Neural progenitor cell (in vitro differentiated cells): ENCODE measurements around the gene HSP90AB1. TPM values are rescaled to one million over a fixed set of nuclear protein-coding genes. Genes with fewer than 3 reads are reported as not detected.

ENCODE experiments used
- DNase-seq: peaks from one replicate; pipeline ENCODE4 v3.0.0-alpha.2; 2016; ENCODE audit warnings: low spot score
- H2AFZ ChIP-seq: fragments of 200-600 bp; sonication (generic); replicated peaks from 2 replicates; pipeline ENCODE4 v1.6.1; 2016; ENCODE audit warnings: antibody characterized with exemption
- H3F3A ChIP-seq: fragments of 200-600 bp; sonication (generic); 2 replicates; pipeline ENCODE4 v1.6.1; 2016; ENCODE audit warnings: antibody characterized with exemption, low read depth
- H3K27ac ChIP-seq: fragments of 200-600 bp; sonication (generic); 2 replicates; pipeline ENCODE4 v1.5.1; 2016; ENCODE audit warnings: mild to moderate bottlenecking
- H3K27me3 ChIP-seq: fragments of 200-600 bp; sonication (generic); 2 replicates; pipeline ENCODE4 v1.6.1; 2016; ENCODE audit warnings: mild to moderate bottlenecking, moderate library complexity
- H3K36me3 ChIP-seq: fragments of 200-600 bp; sonication (generic); 2 replicates; pipeline ENCODE4 v1.5.1; 2016
- H3K4me1 ChIP-seq: fragments of 200-600 bp; sonication (generic); 2 replicates; pipeline ENCODE4 v1.6.1; 2016; ENCODE audit warnings: mixed run types
- H3K4me2 ChIP-seq: fragments of 200-600 bp; sonication (generic); 2 replicates; pipeline ENCODE4 v1.6.1; 2016
- H3K4me3 ChIP-seq: fragments of 200-600 bp; sonication (generic); 2 replicates; pipeline ENCODE4 v1.5.1; 2016
- H3K79me2 ChIP-seq: fragments of 200-600 bp; sonication (generic); 2 replicates; pipeline ENCODE4 v1.6.1; 2016; ENCODE audit warnings: low read depth
- H3K9ac ChIP-seq: fragments of 200-600 bp; sonication (generic); 2 replicates; pipeline ENCODE4 v1.6.1; 2016
- H3K9me3 ChIP-seq: fragments of 200-600 bp; sonication (generic); 2 replicates; pipeline ENCODE4 v1.5.1; 2016; ENCODE audit warnings: low read depth
- H4K20me1 ChIP-seq: fragments of 200-600 bp; sonication (generic); 2 replicates; pipeline ENCODE4 v1.6.1; 2016; ENCODE audit warnings: low read depth
- H3K27ac Mint-ChIP-seq: 3 replicates; pipeline ENCODE4 v1.8.0; 2021; ENCODE audit warnings: mixed read lengths
- H3K27me3 Mint-ChIP-seq: 2 replicates; pipeline ENCODE4 v1.8.0; 2022; ENCODE audit warnings: low read depth, mild to moderate bottlenecking, inconsistent platforms, moderate library complexity, mixed read lengths; ENCODE audit not compliant: insufficient read depth
- H3K36me3 Mint-ChIP-seq: 3 replicates; pipeline ENCODE4 v1.8.0; 2021; ENCODE audit warnings: mixed read lengths
- H3K4me1 Mint-ChIP-seq: 3 replicates; pipeline ENCODE4 v1.8.0; 2021; ENCODE audit warnings: mixed read lengths
- H3K4me3 Mint-ChIP-seq: 3 replicates; pipeline ENCODE4 v1.8.0; 2021; ENCODE audit warnings: mild to moderate bottlenecking, moderate library complexity, mixed read lengths
- H3K9me3 Mint-ChIP-seq: 3 replicates; pipeline ENCODE4 v1.8.0; 2020; ENCODE audit warnings: mixed read lengths
- EZH2 ChIP-seq: fragments of 200-600 bp; sonication (generic); IDR thresholded peaks from 2 replicates; pipeline ENCODE4 v1.6.1; 2017; ENCODE audit warnings: antibody characterized with exemption, mild to moderate bottlenecking, moderate library complexity
- EZH2phosphoT487 ChIP-seq: fragments of 200-600 bp; sonication (generic); IDR thresholded peaks from 2 replicates; pipeline ENCODE4 v1.6.1; 2017; ENCODE audit warnings: antibody characterized with exemption
- total RNA-seq: library from RNA; depleted of rRNA; stranded (reverse); fragments of >200 nt; gene quantifications from 2 replicates; pipeline ENCODE4 v1.2.3, GENCODE V29; 2015; ENCODE audit warnings: low replicate concordance
- TF ChIP-seq, protein P1 (sequence below): fragments of 200-600 bp; sonication (generic); IDR thresholded peaks from 2 replicates; pipeline ENCODE4 v1.5.1; 2017; ENCODE audit warnings: antibody characterized with exemption, mild to moderate bottlenecking

The HSP90AB1 gene
- total RNA-seq, 1 donor from 2014 or later: 2,068 TPM

DNA sequence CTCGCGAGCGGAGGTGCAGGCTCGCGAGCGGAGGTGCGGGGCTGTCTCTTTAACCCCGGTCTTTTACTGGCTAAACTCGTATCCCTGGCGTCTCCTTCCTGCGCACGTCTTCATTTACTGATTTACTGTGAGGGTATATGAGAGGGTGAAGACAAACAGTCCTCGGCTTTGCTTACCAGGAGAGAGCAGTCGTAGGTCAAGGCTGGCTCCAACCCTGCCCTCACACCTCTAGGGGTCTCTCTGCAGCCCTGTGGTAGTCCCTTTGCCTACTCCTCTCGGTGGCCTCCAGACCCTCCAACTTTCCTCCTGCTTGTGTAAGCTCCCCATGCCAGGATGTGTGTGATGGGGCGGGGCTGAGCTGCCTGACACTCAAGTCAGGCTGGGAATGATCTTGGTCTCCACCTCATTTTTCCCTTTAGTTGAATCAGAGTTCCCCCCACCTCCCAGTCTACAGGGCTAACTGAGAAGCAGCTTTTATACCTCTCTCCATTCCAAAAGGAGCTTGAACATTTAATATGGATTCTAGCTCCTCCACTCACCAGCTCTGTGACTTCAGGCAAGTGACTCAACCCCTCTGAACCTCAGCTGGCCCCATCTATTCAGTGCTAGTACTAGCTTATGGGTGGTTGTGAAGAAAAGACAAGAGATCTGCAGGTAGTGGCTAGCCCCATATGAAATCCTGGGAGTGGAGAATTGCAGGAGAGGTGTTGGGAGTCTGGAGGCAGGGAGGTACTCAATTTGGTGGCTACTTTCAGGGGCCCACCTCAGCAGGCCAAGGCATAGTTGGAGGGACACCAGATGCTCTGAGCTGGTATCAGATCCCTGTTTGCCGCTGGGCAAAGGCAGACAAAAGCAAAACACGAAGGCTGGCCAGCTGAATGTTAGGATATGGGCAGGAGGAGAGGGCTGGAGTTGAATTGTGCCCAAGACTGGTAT is 22.6 kb upstream of the HSP90AB1 start:
- H3K9ac ChIP-seq: no peak overlapping the region
- peak overlapping the region; percentile 57 for H3K4me3 ChIP-seq
- no peaks in the 10 kb centered on the region for H3K27me3 Mint-ChIP-seq
- no peak overlapping the region for H3K27ac ChIP-seq
- H3K4me1 Mint-ChIP-seq: peaks cover 55% of the 10 kb centered on the region
- no peaks in the 10 kb centered on the region for H3K27me3 ChIP-seq
- DNase-seq: no peak
- H3K27ac Mint-ChIP-seq: peak overlapping the region; percentile 34
- peak overlapping the region; percentile 86 for H3K4me2 ChIP-seq
- no peaks in the 10 kb centered on the region for H3K9me3 Mint-ChIP-seq
- no peaks in the 10 kb centered on the region for H3K9me3 ChIP-seq
- peaks cover 49% of the 10 kb centered on the region for H3F3A ChIP-seq
- no peak for TF ChIP-seq EZH2phosphoT487
- TF ChIP-seq, protein P1, sequence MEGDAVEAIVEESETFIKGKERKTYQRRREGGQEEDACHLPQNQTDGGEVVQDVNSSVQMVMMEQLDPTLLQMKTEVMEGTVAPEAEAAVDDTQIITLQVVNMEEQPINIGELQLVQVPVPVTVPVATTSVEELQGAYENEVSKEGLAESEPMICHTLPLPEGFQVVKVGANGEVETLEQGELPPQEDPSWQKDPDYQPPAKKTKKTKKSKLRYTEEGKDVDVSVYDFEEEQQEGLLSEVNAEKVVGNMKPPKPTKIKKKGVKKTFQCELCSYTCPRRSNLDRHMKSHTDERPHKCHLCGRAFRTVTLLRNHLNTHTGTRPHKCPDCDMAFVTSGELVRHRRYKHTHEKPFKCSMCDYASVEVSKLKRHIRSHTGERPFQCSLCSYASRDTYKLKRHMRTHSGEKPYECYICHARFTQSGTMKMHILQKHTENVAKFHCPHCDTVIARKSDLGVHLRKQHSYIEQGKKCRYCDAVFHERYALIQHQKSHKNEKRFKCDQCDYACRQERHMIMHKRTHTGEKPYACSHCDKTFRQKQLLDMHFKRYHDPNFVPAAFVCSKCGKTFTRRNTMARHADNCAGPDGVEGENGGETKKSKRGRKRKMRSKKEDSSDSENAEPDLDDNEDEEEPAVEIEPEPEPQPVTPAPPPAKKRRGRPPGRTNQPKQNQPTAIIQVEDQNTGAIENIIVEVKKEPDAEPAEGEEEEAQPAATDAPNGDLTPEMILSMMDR: no peak
- no peak for TF ChIP-seq EZH2
- no peak overlapping the region for H2AFZ ChIP-seq
- peaks cover 53% of the 10 kb centered on the region for H3K4me1 ChIP-seq
- H3K36me3 ChIP-seq: no peaks in the 10 kb centered on the region
- H4K20me1 ChIP-seq: peaks cover 41% of the 10 kb centered on the region
- peak overlapping the region; percentile 92 for H3K4me3 Mint-ChIP-seq
- peaks cover 31% of the 10 kb centered on the region for H3K79me2 ChIP-seq
- H3K36me3 Mint-ChIP-seq: peaks cover 3% of the 10 kb centered on the region

DNA sequence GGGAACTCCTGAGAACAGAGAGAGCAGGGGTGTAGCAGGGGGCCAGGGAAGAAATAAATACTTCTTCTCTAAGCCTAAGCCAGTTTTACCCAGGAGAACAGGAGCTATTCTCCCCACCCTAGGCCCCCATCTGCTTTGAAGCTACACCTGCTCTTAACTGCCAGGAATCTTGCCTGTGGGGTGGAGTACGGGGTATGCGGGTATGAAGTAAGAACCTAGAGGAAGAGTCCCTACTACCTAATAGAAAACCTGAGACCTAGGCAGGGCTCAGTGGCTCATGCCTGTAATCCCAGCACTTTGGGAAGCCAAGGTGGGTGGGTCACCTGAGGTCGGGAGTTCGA is 22.0 kb upstream of the HSP90AB1 start:
- Mint-ChIP-seq H3K4me1 (peaks cover 52% of the 10 kb centered on the region), H3K27ac (peak overlapping the region; percentile 34), H3K36me3 (peaks cover 3% of the 10 kb centered on the region), H3K4me3 (peak overlapping the region; percentile 92), H3K9me3 (no peaks in the 10 kb centered on the region), H3K27me3 (no peaks in the 10 kb centered on the region)
- no peak for TF ChIP-seq EZH2
- no peak for TF ChIP-seq EZH2phosphoT487
- TF ChIP-seq, protein P1: no peak
- Histone ChIP-seq H3K4me1 (peaks cover 51% of the 10 kb centered on the region), H3K9me3 (no peaks in the 10 kb centered on the region), H3K4me2 (peak overlapping the region; percentile 86), H3K36me3 (no peaks in the 10 kb centered on the region), H3K27ac (no peak overlapping the region), H2AFZ (no peak overlapping the region), H3K79me2 (peaks cover 31% of the 10 kb centered on the region), H4K20me1 (peaks cover 41% of the 10 kb centered on the region), H3K4me3 (peak overlapping the region; percentile 57), H3K27me3 (no peaks in the 10 kb centered on the region), H3K9ac (no peak overlapping the region), H3F3A (peaks cover 43% of the 10 kb centered on the region)
- no peak for DNase-seq

DNA sequence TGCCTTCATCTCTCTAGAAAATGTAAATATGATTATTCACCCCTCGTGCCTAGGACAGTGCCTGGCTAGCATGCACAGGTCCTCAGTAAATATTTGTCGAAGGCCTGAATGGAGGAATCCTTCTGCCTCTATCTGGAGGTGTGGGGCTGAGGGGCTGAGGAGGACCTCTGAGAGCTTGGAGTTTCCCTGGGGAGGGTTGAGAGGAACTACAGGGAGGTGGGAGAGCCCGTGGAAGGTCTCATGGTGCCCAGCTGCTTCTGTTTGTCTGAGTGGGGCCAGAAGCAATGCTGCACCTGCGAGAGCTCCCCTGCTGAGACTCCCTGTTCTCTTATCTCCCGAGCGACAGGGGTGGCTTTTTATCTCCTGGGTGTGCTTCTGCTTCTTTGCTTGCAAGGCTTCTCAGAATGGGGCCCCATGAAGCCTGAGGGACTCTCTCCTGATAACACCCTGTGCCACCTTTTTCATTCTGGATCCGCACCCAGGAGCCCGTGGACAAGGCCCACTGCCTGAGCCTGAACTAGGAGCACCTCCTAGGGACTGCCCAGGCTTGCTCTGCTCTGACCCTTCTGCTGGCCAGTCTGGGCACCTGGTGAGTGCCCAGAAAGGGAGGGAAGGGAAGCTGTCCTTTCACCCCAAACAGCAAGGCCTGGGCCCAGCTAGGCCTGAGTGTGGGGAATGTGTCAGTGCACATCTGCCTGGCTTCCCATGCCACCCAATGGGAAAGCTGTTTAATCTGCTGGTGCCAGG is 21.1 kb upstream of the HSP90AB1 start:
- H3K9me3 ChIP-seq: no peaks in the 10 kb centered on the region
- peaks cover 35% of the 10 kb centered on the region for H3F3A ChIP-seq
- TF ChIP-seq EZH2 (no peak), EZH2phosphoT487 (no peak)
- TF ChIP-seq, protein P1: no peak
- peak overlapping the region; percentile 61 for H3K4me2 ChIP-seq
- H3K36me3 ChIP-seq: no peaks in the 10 kb centered on the region
- H3K79me2 ChIP-seq: peaks cover 31% of the 10 kb centered on the region
- no peak overlapping the region for H3K9ac ChIP-seq
- H3K27ac Mint-ChIP-seq: no peak overlapping the region
- no peak overlapping the region for H2AFZ ChIP-seq
- DNase-seq: no peak
- peak overlapping the region; percentile 73 for H3K4me3 Mint-ChIP-seq
- H3K4me1 ChIP-seq: peaks cover 49% of the 10 kb centered on the region
- H3K27me3 Mint-ChIP-seq: no peaks in the 10 kb centered on the region
- H3K4me3 ChIP-seq: no peak overlapping the region
- peaks cover 41% of the 10 kb centered on the region for H4K20me1 ChIP-seq
- H3K4me1 Mint-ChIP-seq: peaks cover 51% of the 10 kb centered on the region
- no peaks in the 10 kb centered on the region for H3K9me3 Mint-ChIP-seq
- peaks cover 4% of the 10 kb centered on the region for H3K36me3 Mint-ChIP-seq
- no peaks in the 10 kb centered on the region for H3K27me3 ChIP-seq
- H3K27ac ChIP-seq: no peak overlapping the region
